GM23248 (cell line): ENCODE data around the gene MOAP1. TPM values are rescaled to one million over a fixed set of nuclear protein-coding genes. Genes with fewer than 3 reads are reported as not detected.

Source experiments
- DNase-seq: peaks from one replicate; pipeline ENCODE4 v3.0.0-alpha.2; 2015
- H2AFZ ChIP-seq: fragments of 200-600 bp; sonication (generic); 2 replicates; pipeline ENCODE4 v1.6.1; 2016; ENCODE audit warnings: antibody characterized with exemption
- H3F3A ChIP-seq: fragments of 200-600 bp; sonication (generic); 2 replicates; pipeline ENCODE4 v1.6.1; 2016; ENCODE audit warnings: mild to moderate bottlenecking, antibody characterized with exemption, mixed run types; ENCODE audit not compliant: insufficient read depth
- H3K27ac ChIP-seq: fragments of 200-600 bp; sonication (generic); 2 replicates; pipeline ENCODE4 v1.5.1; 2016; ENCODE audit warnings: mild to moderate bottlenecking
- H3K27me3 ChIP-seq: fragments of 200-600 bp; sonication (generic); replicated peaks from 2 replicates; pipeline ENCODE4 v1.6.1; 2016; ENCODE audit warnings: mild to moderate bottlenecking; ENCODE audit not compliant: insufficient read depth
- H3K36me3 ChIP-seq: fragments of 200-600 bp; sonication (generic); 2 replicates; pipeline ENCODE4 v1.6.1; 2016; ENCODE audit warnings: low read depth, mild to moderate bottlenecking
- H3K4me1 ChIP-seq: fragments of 200-600 bp; sonication (generic); 2 replicates; pipeline ENCODE4 v1.6.1; 2016; ENCODE audit warnings: mild to moderate bottlenecking; ENCODE audit not compliant: insufficient read depth
- H3K4me2 ChIP-seq: fragments of 200-600 bp; sonication (generic); one replicate; pipeline ENCODE4 v1.6.1; 2016; ENCODE audit warnings: mild to moderate bottlenecking; ENCODE audit not compliant: unreplicated experiment
- H3K4me3 ChIP-seq: fragments of 200-600 bp; sonication (generic); 2 replicates; pipeline ENCODE4 v1.5.1; 2016; ENCODE audit warnings: mild to moderate bottlenecking
- H3K79me2 ChIP-seq: fragments of 200-600 bp; sonication (generic); 2 replicates; pipeline ENCODE4 v1.6.1; 2016; ENCODE audit warnings: mild to moderate bottlenecking; ENCODE audit not compliant: insufficient read depth
- H3K9ac ChIP-seq: fragments of 200-600 bp; sonication (generic); 2 replicates; pipeline ENCODE4 v1.6.1; 2016; ENCODE audit warnings: mild to moderate bottlenecking
- H3K9me2 ChIP-seq: fragments of 200-600 bp; sonication (generic); 2 replicates; pipeline ENCODE4 v1.6.1; 2016; ENCODE audit warnings: mixed run types, mild to moderate bottlenecking, moderate library complexity; ENCODE audit not compliant: insufficient read depth
- H3K9me3 ChIP-seq: fragments of 200-600 bp; sonication (generic); one replicate; pipeline ENCODE4 v1.6.1; 2017; ENCODE audit warnings: low read depth
- H4K20me1 ChIP-seq: fragments of 200-600 bp; sonication (generic); 2 replicates; pipeline ENCODE4 v1.6.0; 2016; ENCODE audit not compliant: insufficient read depth
- EZH2 ChIP-seq: fragments of 200-600 bp; sonication (generic); IDR thresholded peaks from 2 replicates; pipeline ENCODE4 v1.6.1; 2018; ENCODE audit warnings: antibody characterized with exemption, mild to moderate bottlenecking; ENCODE audit not compliant: insufficient read depth, poor library complexity, severe bottlenecking
- EZH2phosphoT487 ChIP-seq: fragments of 200-600 bp; sonication (generic); IDR thresholded peaks from 2 replicates; pipeline ENCODE4 v1.6.1; 2018; ENCODE audit warnings: antibody characterized with exemption, moderate library complexity, mild to moderate bottlenecking, low read depth; ENCODE audit not compliant: insufficient read depth
- WGBS, 2 experiments: methylation state at CpG; one replicate each; pipeline ENCODE4 v1.1.6; 2015 to 2017; ENCODE audit warnings: low lambda C conversion rate in 2 of 2, low coverage in 1 of 2; ENCODE audit errors: missing lambda C conversion rate in 2 of 2; 5-methylcytosine and 5-hydroxymethylcytosine counted together
- in situ Hi-C: fragments of 300-500 bp; cut with MboI; formaldehyde crosslinking; loops from 2 replicates; pipeline ENCODE4 v1.15.0; 2020
- polyA plus RNA-seq: library from polyadenylated mRNA; unstranded; fragments of >200 nt; fragmentation: Nextera tagmentation; extraction: Ambion mirVana; gene quantifications from 2 replicates; pipeline ENCODE4 v1.2.1, GENCODE V29; 2016
- total RNA-seq: library from RNA; depleted of rRNA; stranded (reverse); fragments of >200 nt; shearing (Covaris generic); gene quantifications from 2 replicates; pipeline ENCODE4 v1.2.3, GENCODE V29; 2014

The MOAP1 gene
- total and polyA plus RNA-seq, 2 experiments from 2014 or later, result 9.8 to 18.3 TPM

DNA sequence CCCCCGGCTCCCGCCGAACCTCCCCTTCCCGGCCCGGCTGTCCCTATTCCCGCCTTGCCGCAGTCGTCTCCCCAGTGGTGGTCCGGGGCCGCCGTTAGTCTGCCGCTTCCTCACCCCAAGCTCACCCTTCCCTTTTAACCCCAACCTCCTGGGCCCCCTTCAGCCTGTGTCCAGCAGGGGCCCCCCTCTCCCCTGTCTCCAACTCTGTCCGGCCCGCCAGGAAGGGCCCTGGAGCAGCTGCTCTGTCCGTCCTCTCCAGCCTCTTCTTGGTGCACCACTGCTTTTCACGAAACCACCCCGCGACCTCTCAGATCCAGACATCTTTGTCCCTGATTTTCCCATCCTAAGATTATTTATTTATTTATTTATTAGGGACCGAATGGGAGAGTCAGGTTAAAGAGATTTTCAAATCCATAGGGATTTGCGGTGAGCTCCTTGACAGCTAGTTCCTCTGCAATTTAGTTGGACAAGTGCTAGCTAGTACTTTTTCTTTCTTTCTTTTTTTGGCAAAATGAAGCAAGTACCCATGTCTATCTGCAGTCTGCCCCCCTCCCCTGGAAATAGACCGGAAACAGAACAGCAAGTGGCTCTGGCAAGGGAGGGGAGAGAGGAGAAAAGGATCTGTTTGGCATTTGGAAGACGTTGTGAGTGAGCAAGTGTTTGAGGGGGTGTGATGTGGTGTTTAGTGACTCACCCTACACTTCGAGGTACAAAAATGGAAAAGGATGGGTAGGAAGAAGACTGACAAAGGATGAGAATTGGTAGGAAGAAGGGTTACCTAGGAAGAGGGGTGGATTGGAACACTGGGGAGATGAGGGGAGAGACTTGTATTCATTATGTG is 23.0 kb upstream of the MOAP1 start:
- H3K9me2 ChIP-seq, result no peaks in the 10 kb centered on the region
- H3K27me3 ChIP-seq, result no peaks in the 10 kb centered on the region
- H3K9ac ChIP-seq, result peak overlapping the region; percentile 71
- H3K27ac ChIP-seq, result peak overlapping the region; percentile 22
- no peaks in the 10 kb centered on the region for H3K9me3 ChIP-seq
- H2AFZ ChIP-seq, result peak overlapping the region; percentile 83
- in situ Hi-C loops, result no loop called here
- H3K79me2 ChIP-seq, result peaks cover 75% of the 10 kb centered on the region
- peaks cover 22% of the 10 kb centered on the region for H3F3A ChIP-seq
- H3K4me1 ChIP-seq, result peaks cover 22% of the 10 kb centered on the region
- H4K20me1 ChIP-seq, result no peaks in the 10 kb centered on the region
- DNase-seq, result peak; percentile 78
- TF ChIP-seq EZH2 (no peak), EZH2phosphoT487 (no peak)
- WGBS, 2 experiments, result 1 to 2% methylated on average over 12 to 23 of the region's 23 CpGs
- peak overlapping the region; percentile 99 for H3K4me2 ChIP-seq
- H3K4me3 ChIP-seq, result peak overlapping the region; percentile 99
- H3K36me3 ChIP-seq, result peaks cover 3% of the 10 kb centered on the region; the same call in 1 of the 2 replicates

DNA sequence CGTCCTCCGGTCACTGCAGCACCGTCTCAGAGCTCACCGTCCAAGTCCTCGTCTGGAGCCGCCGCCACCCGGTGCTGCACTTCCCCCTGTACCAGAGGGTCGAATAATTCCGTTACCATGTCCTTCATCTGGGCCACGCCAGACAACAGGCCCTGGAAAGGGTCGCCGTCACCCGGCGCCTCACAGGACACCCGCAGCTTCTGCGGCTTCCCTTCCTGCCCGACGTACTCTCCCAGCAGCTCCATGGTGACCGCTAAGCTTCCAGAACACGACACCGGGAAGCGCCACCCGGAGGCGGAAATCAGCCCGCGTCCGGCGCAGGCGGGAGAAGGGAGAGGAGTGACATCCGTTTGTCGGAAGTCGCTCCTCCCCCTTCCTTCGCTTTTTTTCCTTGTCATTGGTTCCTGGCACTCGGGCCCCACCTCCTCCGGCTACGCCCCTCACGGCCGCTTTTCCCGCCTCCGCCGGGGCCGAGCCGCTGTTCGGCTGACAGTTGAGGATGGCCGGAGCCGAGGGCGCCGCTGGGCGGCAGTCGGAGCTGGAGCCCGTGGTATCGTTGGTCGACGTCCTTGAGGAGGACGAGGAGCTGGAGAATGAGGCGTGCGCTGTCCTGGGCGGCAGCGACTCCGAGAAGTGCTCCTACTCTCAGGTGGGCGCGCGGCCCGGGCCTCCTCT is 22.2 kb upstream of the MOAP1 start, which contains the start of the genes GON7 and UBR7:
Gene GON7 (minus strand): TSS at position 273 of the 675 bp plus-strand sequence. CDS start 28 bp downstream, at position 245.
Gene UBR7 (plus strand): TSS at position 464 of the 675 bp plus-strand sequence. CDS start 36 bp downstream, at position 500.
- no peaks in the 10 kb centered on the region for H3K27me3 ChIP-seq
- peak within 1 kb of the TSS; percentile 99 for H3K4me3 ChIP-seq
- H3K36me3 ChIP-seq, result no peaks in the 10 kb centered on the region
- H3K9me2 ChIP-seq, result no peaks in the 10 kb centered on the region
- H3K79me2 ChIP-seq, result peaks cover 76% of the 10 kb centered on the region
- H3K27ac ChIP-seq, result peak within 1 kb of the TSS; percentile 79
- 0 to 1% methylated on average over 57 to 61 of the region's 65 CpGs for WGBS, 2 experiments
- no peaks in the 10 kb centered on the region for H3K9me3 ChIP-seq
- H4K20me1 ChIP-seq, result no peaks in the 10 kb centered on the region
- in situ Hi-C loops, result no loop called here
- no peak for TF ChIP-seq EZH2phosphoT487
- TF ChIP-seq EZH2, result no peak
- peaks cover 22% of the 10 kb centered on the region for H3K4me1 ChIP-seq
- H3K9ac ChIP-seq, result peak within 1 kb of the TSS; percentile 84
- peaks cover 22% of the 10 kb centered on the region for H3F3A ChIP-seq
- H3K4me2 ChIP-seq, result peak within 1 kb of the TSS; percentile 99
- peak; percentile 98 for DNase-seq
- peak within 1 kb of the TSS; percentile 97 for H2AFZ ChIP-seq

DNA sequence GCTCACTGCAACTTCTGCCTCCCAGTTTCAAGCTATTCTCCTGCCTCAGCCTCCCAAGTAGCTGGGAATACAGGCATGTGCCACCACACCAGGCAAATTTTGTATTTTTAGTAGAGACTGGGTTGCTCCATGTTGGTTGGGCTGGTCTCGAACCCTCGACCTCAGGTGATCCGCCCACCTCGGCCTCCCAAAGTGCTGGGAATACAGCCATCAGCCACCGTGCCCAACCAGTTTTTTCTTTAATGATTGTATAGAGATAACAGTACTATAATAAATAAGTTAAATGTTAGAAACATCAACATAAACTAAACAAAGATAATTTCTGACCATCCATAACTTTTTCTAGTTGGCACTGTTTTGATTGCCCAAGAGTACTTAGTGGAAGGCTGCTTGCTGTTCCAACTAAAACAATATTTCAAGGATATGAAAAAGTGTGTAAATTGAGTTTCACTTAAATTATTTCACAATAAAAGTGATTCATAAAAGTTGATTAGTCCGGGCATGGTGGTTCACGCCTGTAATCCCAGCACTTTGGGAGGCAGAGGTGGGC is 16.5 kb upstream of the MOAP1 start:
- Histone ChIP-seq H4K20me1 (no peaks in the 10 kb centered on the region), H3K9me3 (no peaks in the 10 kb centered on the region), H2AFZ (no peak overlapping the region), H3K4me1 (peaks cover 12% of the 10 kb centered on the region; the same call in 1 of the 2 replicates), H3K9ac (no peak overlapping the region), H3K79me2 (peaks cover 39% of the 10 kb centered on the region), H3K9me2 (no peaks in the 10 kb centered on the region), H3K36me3 (no peaks in the 10 kb centered on the region), H3K4me3 (no peak overlapping the region), H3K27ac (no peak overlapping the region), H3K27me3 (no peaks in the 10 kb centered on the region), H3K4me2 (no peak overlapping the region), H3F3A (0 out of 2 replicates have a peak, but pooled peaks cover 5% of the 10 kb centered on the region)
- no peak for DNase-seq
- in situ Hi-C loops, result no loop called here
- TF ChIP-seq EZH2phosphoT487 (no peak), EZH2 (no peak)
- 79 to 83% methylated on average over 7 of the region's 7 CpGs for WGBS, 2 experiments

DNA sequence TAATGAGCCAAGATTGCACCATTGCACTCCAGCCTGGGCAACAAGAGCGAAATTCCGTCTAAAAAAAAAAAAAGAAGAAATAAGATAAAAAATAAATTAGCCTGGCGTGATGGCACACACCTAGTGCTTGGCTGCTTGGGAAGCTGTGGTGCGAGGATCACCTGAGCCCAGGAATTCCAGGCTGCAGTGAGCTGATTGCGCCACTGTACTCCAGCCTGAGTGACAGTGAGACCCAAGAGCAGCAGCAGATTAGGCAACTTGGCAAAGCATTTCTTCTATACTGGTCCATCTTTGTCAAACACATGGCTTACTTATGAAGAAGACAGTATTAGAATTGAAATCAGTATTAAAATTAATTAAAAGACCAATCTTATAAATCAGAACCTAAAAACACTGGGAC is 15.9 kb upstream of the MOAP1 start:
- no peaks in the 10 kb centered on the region for H3K9me3 ChIP-seq
- no peak overlapping the region for H3K9ac ChIP-seq
- no peak for DNase-seq
- no peaks in the 10 kb centered on the region for H3K27me3 ChIP-seq
- H3K36me3 ChIP-seq, result no peaks in the 10 kb centered on the region
- no peak overlapping the region for H3K27ac ChIP-seq
- H3K79me2 ChIP-seq, result peaks cover 32% of the 10 kb centered on the region
- TF ChIP-seq EZH2phosphoT487 (no peak), EZH2 (no peak)
- H3F3A ChIP-seq, result 0 out of 2 replicates have a peak, but pooled peaks cover 5% of the 10 kb centered on the region
- in situ Hi-C loops, result no loop called here
- H4K20me1 ChIP-seq, result no peaks in the 10 kb centered on the region
- peaks cover 5% of the 10 kb centered on the region; the same call in 1 of the 2 replicates for H3K4me1 ChIP-seq
- WGBS, 2 experiments, result 92 to 98% methylated on average over 4 to 5 of the region's 5 CpGs
- no peak overlapping the region for H2AFZ ChIP-seq
- no peak overlapping the region for H3K4me3 ChIP-seq
- H3K4me2 ChIP-seq, result no peak overlapping the region
- H3K9me2 ChIP-seq, result no peaks in the 10 kb centered on the region
